Measurements from ENCODE around the gene EIF4E. TPM values are rescaled to one million over a fixed set of nuclear protein-coding genes. Genes with fewer than 3 reads are reported as not detected.

EIF4E gene, protein sequence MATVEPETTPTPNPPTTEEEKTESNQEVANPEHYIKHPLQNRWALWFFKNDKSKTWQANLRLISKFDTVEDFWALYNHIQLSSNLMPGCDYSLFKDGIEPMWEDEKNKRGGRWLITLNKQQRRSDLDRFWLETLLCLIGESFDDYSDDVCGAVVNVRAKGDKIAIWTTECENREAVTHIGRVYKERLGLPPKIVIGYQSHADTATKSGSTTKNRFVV
- 124 TPM for polyA plus RNA-seq (2012; ENCODE audit: missing spikeins)

DNA sequence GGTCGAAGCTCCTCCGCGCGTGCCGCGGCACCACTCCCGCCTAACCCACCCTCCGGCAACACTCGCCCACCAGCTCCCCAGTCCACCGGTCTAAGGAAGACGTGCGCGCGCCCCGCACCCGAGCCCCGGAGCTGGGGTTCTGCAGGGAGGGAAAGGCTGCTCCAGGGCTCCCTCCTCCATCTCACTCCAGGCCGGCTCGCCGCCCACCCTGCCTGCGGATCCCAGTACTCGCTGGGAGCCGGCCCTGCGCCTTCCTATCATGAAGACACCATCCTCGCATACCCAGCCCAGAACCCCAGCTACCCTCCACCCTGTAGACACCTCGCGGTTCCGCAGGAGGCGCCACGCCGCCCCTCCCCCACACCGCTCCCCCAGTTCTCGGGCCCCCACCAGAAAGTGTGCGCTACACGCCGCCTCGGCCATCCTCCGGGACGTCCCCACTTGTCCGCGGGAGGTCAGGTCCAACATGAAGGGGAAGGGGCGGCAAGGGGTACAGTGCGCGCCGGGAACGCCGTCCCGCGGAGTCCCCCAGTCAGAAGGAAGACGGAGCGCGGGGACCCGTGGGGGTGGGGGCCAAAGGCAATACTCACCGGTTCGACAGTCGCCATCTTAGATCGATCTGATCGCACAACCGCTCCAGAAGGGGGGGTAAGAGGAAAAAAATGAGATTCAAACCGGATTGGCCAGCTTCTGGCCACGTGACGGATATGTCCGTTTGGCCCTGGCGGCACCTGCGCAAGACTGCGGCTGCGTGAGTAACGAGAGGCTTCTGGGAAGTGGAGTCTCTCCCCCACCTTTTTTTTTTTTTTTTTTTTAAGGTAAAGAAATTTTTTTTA, at the start of gene EIF4E:
Gene EIF4E (minus strand): TSS at position 629 of the 836 bp plus-strand sequence. CDS start 21 bp downstream, at position 608.
- TF ChIP-seq POLR2AphosphoS5 (IDR thresholded peaks at IDR 0.05; ENCODE audit: low read depth, low read length): peak; percentile 62; the same call in 1 of the 2 replicates
- TF ChIP-seq POLR2A (IDR thresholded peaks at IDR 0.05; ENCODE audit: low read depth, low read length): peak; percentile 78
- peak; percentile 75 for TF ChIP-seq TAF1 (IDR thresholded peaks at IDR 0.05; ENCODE audit: borderline replicate concordance, low read depth, low read length)
- peak; percentile 81 for FAIRE-seq
- DNase-seq (ENCODE audit: insufficient read length): peak; percentile 77

DNA sequence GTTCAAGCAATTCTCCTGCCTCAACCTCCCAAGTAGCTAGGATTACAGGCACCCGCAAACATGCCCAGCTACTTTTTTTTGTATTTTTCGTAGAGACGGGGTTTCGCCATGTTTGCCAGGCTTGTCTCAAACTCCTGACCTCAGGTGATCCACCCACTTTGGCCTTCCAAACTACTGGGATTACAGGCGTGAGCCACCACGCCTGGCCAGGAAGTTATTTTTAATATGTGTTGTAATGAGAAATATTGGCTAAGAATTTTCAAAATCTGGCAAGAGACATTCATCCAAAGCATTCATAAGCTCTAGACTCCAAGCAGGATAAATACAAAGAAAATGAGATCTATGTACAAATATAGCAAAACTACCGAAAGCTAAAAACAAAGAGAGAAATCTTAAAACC, 48.6 kb upstream of the EIF4E start:
- no peak for DNase-seq (ENCODE audit: insufficient read length)
- TF ChIP-seq POLR2AphosphoS5 (IDR thresholded peaks at IDR 0.05; ENCODE audit: low read depth, low read length): no peak
- no peak for TF ChIP-seq TAF1 (IDR thresholded peaks at IDR 0.05; ENCODE audit: borderline replicate concordance, low read depth, low read length)
- TF ChIP-seq POLR2A (IDR thresholded peaks at IDR 0.05; ENCODE audit: low read depth, low read length): no peak
- FAIRE-seq: no peak

DNA sequence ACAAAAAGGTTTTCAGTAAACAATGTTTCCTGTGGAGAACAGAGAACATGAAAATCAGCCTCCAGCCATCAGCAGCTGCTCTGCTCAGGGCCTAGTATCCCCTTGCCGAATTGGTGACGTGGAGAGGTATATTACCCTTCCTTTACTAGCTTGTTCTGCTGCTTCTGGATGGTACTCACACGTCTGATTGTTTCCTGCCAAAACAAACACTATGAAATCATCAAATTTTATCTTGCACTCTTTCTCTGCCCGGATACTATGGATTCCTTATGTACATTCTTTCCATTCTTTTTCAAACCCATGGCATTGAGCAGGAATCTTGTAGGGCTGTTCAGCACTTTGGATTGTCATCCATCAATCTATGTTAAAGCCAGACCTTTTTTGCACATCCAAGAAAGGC, 47.8 kb upstream of the EIF4E start:
- no peak for DNase-seq (ENCODE audit: insufficient read length)
- FAIRE-seq: no peak
- no peak for TF ChIP-seq TAF1 (IDR thresholded peaks at IDR 0.05; ENCODE audit: borderline replicate concordance, low read depth, low read length)
- no peak for TF ChIP-seq POLR2AphosphoS5 (IDR thresholded peaks at IDR 0.05; ENCODE audit: low read depth, low read length)
- no peak for TF ChIP-seq POLR2A (IDR thresholded peaks at IDR 0.05; ENCODE audit: low read depth, low read length)

DNA sequence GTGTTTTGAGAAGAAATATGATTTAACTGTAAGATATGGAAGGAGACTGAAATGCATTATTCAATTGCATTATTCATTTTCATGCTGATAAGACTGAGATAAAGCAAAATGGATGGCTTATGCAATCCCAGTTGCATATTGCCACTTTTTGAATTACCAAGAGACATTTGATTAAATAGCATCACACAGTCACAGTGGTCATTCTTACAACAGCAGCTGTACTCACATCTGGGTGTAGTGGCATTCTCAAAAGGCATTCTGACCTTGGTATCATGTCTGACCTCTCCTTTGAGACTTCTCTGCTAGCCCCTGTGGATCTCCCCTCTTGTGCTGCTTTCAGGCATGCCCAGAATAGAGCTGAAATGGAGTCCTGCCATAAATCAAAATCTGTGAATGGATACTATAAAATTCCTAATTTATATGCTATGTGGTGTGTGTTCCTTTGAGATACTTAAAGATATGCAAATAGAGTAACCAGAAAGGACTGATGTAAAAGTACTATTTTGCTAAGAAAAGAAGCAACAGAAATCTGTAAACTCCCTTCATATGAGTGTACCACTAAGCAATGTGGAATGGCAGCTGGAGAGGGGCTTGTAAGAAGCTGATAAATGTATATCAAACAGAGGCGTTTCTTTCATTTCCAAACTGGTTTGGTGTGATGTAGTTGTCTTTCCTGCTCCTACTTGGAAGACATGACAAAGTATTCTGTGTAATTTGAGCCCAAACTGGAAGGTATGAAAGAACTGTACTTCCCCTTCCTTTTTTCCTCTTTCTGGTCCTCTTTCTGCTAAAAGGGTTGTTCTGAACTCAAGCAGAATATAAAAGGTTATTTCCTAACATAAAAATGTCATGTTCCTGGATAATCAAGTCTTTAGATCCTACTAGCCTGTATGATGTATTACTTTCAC, 41.2 kb upstream of the EIF4E start:
- DNase-seq (ENCODE audit: insufficient read length) (no peak), FAIRE-seq (no peak)
- no peak for TF ChIP-seq TAF1 (IDR thresholded peaks at IDR 0.05; ENCODE audit: borderline replicate concordance, low read depth, low read length)
- no peak for TF ChIP-seq POLR2A (IDR thresholded peaks at IDR 0.05; ENCODE audit: low read depth, low read length)
- no peak for TF ChIP-seq POLR2AphosphoS5 (IDR thresholded peaks at IDR 0.05; ENCODE audit: low read depth, low read length)

DNA sequence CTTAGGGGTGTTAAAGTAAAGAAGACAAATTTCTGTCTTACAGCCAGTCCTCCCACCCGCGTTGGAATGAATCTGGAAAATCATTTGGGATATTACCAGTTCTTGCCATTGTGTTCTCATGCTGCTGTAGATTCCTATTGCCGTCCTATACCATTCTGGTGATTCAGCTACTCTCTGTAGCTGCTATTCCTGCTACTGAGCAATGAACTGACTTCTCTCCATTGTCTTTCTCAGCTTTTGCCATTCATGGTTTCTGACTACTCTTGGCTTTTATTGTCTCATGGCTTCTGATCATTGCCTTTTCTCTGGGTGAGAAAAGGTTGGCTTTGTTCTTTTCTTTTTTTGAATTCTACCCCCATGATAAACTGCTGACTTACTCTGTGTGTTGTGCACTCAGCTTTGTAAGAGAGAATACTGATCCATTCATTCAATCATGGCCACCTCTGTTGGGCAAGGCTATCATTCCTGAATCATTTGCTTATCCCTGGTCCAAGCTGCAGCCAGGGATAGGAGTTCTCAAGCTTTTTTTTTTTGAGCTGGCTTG, 38.9 kb upstream of the EIF4E start:
- DNase-seq (ENCODE audit: insufficient read length) (no peak), FAIRE-seq (no peak)
- TF ChIP-seq POLR2A (IDR thresholded peaks at IDR 0.05; ENCODE audit: low read depth, low read length) (no peak), POLR2AphosphoS5 (IDR thresholded peaks at IDR 0.05; ENCODE audit: low read depth, low read length) (no peak), TAF1 (IDR thresholded peaks at IDR 0.05; ENCODE audit: borderline replicate concordance, low read depth, low read length) (no peak)

DNA sequence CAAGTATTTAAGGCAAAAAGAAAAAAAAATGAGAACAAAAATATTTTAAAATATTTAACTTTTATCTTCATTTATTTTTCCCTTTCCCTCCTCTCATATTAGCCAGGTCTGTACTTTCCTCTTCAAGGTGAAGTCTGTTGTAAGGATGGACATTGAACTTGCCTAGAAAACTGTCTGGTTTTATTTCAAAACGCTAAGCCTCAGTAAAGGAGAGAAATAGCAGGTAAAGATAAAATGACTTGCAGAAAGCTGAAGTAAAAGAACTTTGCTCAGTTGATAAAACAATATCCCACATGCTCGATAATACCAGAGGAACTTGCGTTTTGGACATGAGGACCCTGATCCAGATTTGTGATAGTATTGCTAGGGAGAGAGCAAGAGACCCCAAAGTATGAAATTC, 38.0 kb upstream of the EIF4E start:
- no peak for FAIRE-seq
- TF ChIP-seq TAF1 (IDR thresholded peaks at IDR 0.05; ENCODE audit: borderline replicate concordance, low read depth, low read length): no peak
- TF ChIP-seq POLR2AphosphoS5 (IDR thresholded peaks at IDR 0.05; ENCODE audit: low read depth, low read length): no peak
- no peak for TF ChIP-seq POLR2A (IDR thresholded peaks at IDR 0.05; ENCODE audit: low read depth, low read length)

DNA sequence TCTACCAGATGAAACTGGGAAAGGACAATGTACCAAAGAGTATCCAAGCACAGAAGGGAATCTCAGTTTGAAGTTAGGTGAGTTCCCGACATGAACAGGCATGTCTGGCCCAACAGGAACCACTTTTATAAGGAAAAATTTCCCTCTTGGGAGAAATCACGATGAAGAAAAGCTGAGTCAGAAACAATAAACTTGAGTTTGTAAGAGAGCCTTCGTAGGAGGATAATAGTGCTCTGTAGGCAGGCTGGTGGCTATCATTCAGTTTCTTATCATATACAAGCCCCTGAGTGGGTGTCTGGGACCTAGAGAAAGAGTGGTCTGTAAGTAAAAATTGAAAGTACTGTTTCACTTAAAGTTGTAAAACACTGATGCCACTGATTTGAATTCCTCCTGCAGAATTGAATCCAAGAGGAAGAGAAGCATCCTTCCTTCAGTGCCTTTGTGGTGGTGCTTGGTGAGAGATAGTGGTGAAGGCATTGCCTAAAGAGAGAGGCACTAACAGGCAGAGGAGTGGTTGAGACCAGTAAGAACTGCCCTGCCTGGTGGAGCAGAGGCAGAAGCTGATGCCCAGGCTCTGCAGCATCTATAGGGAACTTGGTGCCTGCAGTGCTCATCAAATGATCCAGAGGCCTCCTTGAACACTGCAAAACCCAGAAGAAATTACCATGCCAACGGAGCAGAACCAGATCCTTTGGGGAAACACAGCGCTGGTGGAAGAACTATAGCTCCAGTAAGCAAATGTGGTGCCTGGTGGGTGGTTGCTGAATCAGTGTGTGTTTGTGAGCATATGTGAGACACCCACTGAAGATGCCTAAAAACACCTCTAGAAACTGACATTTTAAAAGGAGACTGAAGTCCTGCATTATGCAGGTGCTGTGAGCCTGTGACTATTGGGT, 34.9 kb upstream of the EIF4E start:
- FAIRE-seq (no peak), DNase-seq (ENCODE audit: insufficient read length) (no peak)
- TF ChIP-seq TAF1 (IDR thresholded peaks at IDR 0.05; ENCODE audit: borderline replicate concordance, low read depth, low read length): no peak
- no peak for TF ChIP-seq POLR2A (IDR thresholded peaks at IDR 0.05; ENCODE audit: low read depth, low read length)
- no peak for TF ChIP-seq POLR2AphosphoS5 (IDR thresholded peaks at IDR 0.05; ENCODE audit: low read depth, low read length)

More for the DNA sequence above, 38.0 kb upstream of the EIF4E start:
- DNase-seq (ENCODE audit: insufficient read length): no peak

DNA sequence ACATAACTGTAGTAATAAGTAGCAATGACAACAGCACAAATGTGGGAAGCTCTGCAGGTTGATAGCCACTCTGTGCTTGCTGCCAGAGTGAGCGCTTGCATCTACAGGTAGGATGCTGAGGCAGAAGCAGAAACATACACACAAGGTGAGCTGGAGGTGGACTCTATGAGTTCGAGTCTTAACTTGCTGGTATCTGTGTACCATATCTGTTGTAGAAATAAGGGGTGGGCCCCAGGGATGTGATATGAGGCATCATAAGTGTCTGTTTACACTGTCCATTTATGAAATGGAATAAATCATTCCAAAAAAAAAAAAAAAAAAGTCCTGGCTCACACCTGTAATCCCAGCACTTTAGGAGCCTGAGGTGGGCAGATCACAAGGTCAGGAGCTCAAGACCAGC, 32.8 kb upstream of the EIF4E start:
- FAIRE-seq: no peak
- TF ChIP-seq POLR2AphosphoS5 (IDR thresholded peaks at IDR 0.05; ENCODE audit: low read depth, low read length): no peak
- TF ChIP-seq TAF1 (IDR thresholded peaks at IDR 0.05; ENCODE audit: borderline replicate concordance, low read depth, low read length): no peak
- TF ChIP-seq POLR2A (IDR thresholded peaks at IDR 0.05; ENCODE audit: low read depth, low read length): no peak
- no peak for DNase-seq (ENCODE audit: insufficient read length)

DNA sequence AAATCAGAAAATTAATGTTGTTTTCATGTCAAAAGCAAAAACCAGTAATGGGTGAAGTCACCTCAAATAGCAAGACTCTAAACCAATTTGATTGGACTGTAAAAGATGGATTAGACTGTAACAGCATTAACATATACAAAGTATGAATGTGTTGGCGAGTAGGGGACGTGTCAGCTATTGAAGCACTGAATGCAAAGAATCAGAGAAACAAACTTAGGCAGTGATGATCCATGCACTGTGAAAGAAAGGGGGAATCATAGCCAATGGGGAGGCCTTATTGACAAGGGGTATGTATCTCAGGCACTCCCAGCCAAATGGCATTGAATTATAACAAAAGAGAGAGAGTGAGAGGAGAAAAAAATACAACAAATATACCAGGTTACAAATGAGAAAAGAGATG, 30.5 kb upstream of the EIF4E start:
- no peak for FAIRE-seq
- no peak for DNase-seq (ENCODE audit: insufficient read length)
- TF ChIP-seq TAF1 (IDR thresholded peaks at IDR 0.05; ENCODE audit: borderline replicate concordance, low read depth, low read length): no peak
- no peak for TF ChIP-seq POLR2A (IDR thresholded peaks at IDR 0.05; ENCODE audit: low read depth, low read length)
- TF ChIP-seq POLR2AphosphoS5 (IDR thresholded peaks at IDR 0.05; ENCODE audit: low read depth, low read length): no peak

DNA sequence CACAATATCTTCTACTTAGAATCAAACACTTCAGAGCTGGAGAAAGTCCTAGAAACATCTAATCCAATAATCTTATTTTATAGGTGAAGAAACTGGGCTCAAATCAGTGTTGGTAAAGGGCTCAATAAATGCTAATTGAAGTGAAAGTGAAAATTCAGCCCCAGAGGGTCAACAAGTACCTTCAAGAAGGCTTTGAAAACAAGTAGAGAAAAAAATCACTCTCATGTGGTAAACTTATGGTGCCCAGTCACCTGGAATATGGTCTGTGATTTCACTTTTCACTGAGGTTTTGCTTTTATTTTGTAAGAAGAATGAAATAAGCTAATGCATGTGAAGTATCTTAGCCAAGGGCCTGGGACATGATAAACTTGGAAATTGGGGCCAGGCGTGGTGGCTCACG, 29.1 kb upstream of the EIF4E start:
- no peak for TF ChIP-seq POLR2AphosphoS5 (IDR thresholded peaks at IDR 0.05; ENCODE audit: low read depth, low read length)
- no peak for TF ChIP-seq POLR2A (IDR thresholded peaks at IDR 0.05; ENCODE audit: low read depth, low read length)
- TF ChIP-seq TAF1 (IDR thresholded peaks at IDR 0.05; ENCODE audit: borderline replicate concordance, low read depth, low read length): no peak
- DNase-seq (ENCODE audit: insufficient read length) (no peak), FAIRE-seq (no peak)
